Measurements from ENCODE around the gene PIP5K1C.

GRCh38 chr19:3627351-3627723, 72.9 kb downstream of the PIP5K1C start:
- TF ChIP-seq POLR2A (IDR thresholded peaks at IDR 0.05) = no peak
- no peak for TF ChIP-seq CTCF (IDR thresholded peaks at IDR 0.05)
